GM12878 (cell line): ENCODE measurements around the gene RAB35. TPM values are rescaled to one million over a fixed set of nuclear protein-coding genes. Genes with fewer than 3 reads are reported as not detected.
A peak's percentile ranks its signal among the peaks of the same experiment; 100 is the strongest.

Experiments used
- ATAC-seq: fragments of 200-7000 bp; cut with Tn5 transposase; 3 replicates; pipeline ENCODE4 v1.9.1; 2020; ENCODE audit warnings: mild to moderate bottlenecking, moderate library complexity
- BruUV-seq: library from RNA; stranded (reverse); fragments of 400-500 nt; replicated peaks from 2 replicates; lab custom pipeline; 2021; lab: Mats Ljungman, UMichigan
- CTCF ChIA-PET: fragments of 300-600 bp; sonication (Branson Sonifier 250); formaldehyde crosslinking; extraction: SDS; loops from one replicate; lab custom pipeline; 2021; ENCODE audit warnings: inconsistent platforms; lab: Yijun Ruan, JAX
- POLR2A ChIA-PET: fragments of 350-600 bp; formaldehyde crosslinking; extraction: SDS; loops from one replicate; lab custom pipeline; 2021; ENCODE audit warnings: inconsistent platforms; lab: Charles Lee
- RAD21 ChIA-PET: fragments of 300-600 bp; sonication (Branson Sonifier 250); formaldehyde crosslinking; loops from one replicate; lab custom pipeline; 2023; ENCODE audit warnings: antibody characterized with exemption; ENCODE audit not compliant: unreplicated experiment; lab: Charles Lee
- SMC1A ChIA-PET: fragments of 300-600 bp; sonication (Branson Sonifier 250); formaldehyde crosslinking; loops from one replicate; lab custom pipeline; 2023; ENCODE audit not compliant: unreplicated experiment, uncharacterized antibody; lab: Charles Lee
- DNase-seq: peaks from one replicate; pipeline ENCODE4 v3.0.0-alpha.2; 2011; ENCODE audit warnings: low read depth, low spot score
- FAIRE-seq: peaks from 3 replicates; lab custom pipeline; 2011; peaks lifted over from hg19 to GRCh38; lab: Jason Lieb, UNC
- H2AFZ ChIP-seq: 2 replicates; pipeline ENCODE4 v1.6.0; 2011; ENCODE audit warnings: low read depth, low read length, control low read depth; ENCODE audit not compliant: control insufficient read depth
- H3K27ac ChIP-seq: 2 replicates; pipeline ENCODE4 v1.5.1; 2011; ENCODE audit warnings: control low read depth; ENCODE audit not compliant: control insufficient read depth, insufficient read depth
- H3K27me3 ChIP-seq, 2 experiments: replicated peaks in 1 of 2; 2 replicates each; pipeline versions ENCODE4 v1.6.0 to v1.6.1; 2011; ENCODE audit warnings: low read length in 1 of 2; ENCODE audit not compliant: control insufficient read depth in 2 of 2, insufficient read depth in 2 of 2
- H3K36me3 ChIP-seq, 2 experiments: 2 replicates each; pipeline ENCODE4 v1.5.1; 2011; ENCODE audit warnings: low read length in 1 of 2; ENCODE audit not compliant: control insufficient read depth in 2 of 2, insufficient read depth in 2 of 2
- H3K4me1 ChIP-seq: 2 replicates; pipeline ENCODE4 v1.6.1; 2011; ENCODE audit warnings: mild to moderate bottlenecking, low read length, moderate library complexity, mixed read lengths; ENCODE audit not compliant: control insufficient read depth, insufficient read depth
- H3K4me2 ChIP-seq: 2 replicates; pipeline ENCODE4 v1.6.0; 2011; ENCODE audit warnings: control low read depth; ENCODE audit not compliant: control insufficient read depth, insufficient read depth
- H3K4me3 ChIP-seq: fragments of 200-600 bp; sonication (generic); 2 replicates; pipeline ENCODE4 v1.5.1; 2016
- H3K79me2 ChIP-seq: 2 replicates; pipeline ENCODE4 v1.6.0; 2011; ENCODE audit warnings: low read length; ENCODE audit not compliant: control insufficient read depth, insufficient read depth
- H3K9ac ChIP-seq: 2 replicates; pipeline ENCODE4 v1.8.0; 2011; ENCODE audit warnings: low read length, control low read depth, mixed read lengths; ENCODE audit not compliant: control insufficient read depth, insufficient read depth
- H3K9me3 ChIP-seq: replicated peaks from 3 replicates; pipeline ENCODE4 v1.5.1; 2011; ENCODE audit warnings: mild to moderate bottlenecking, low read length; ENCODE audit not compliant: control insufficient read depth, insufficient read depth
- H4K20me1 ChIP-seq: 2 replicates; pipeline ENCODE4 v1.6.0; 2011; ENCODE audit not compliant: control insufficient read depth, insufficient read depth
- ASH2L ChIP-seq: fragments of 300-600, 200-600 bp; sonication (generic); IDR thresholded peaks from 2 replicates; pipeline ENCODE4 v1.6.1; 2017; ENCODE audit warnings: low read depth, mild to moderate bottlenecking, borderline replicate concordance
- CBFB ChIP-seq: IDR thresholded peaks from 2 replicates; pipeline ENCODE4 v1.6.1; 2016; ENCODE audit warnings: antibody characterized with exemption, low read depth
- EGR1 ChIP-seq, 2 experiments: IDR thresholded peaks; 1 replicate in 1 of 2; 2 replicates in 1 of 2; pipeline ENCODE4 v1.6.1; 2011 to 2012; ENCODE audit warnings: low read depth in 2 of 2, low read length in 2 of 2, borderline replicate concordance in 1 of 2, mild to moderate bottlenecking in 1 of 2, moderate library complexity in 1 of 2
- EP300 ChIP-seq, 2 experiments: fragments of 150-350 bp in 1 of 2; IDR thresholded peaks; 2 replicates each; pipeline ENCODE4 v1.6.1; 2011 to 2012; ENCODE audit warnings: low read depth in 2 of 2, low read length in 2 of 2, borderline replicate concordance in 1 of 2, improper control_type of control experiment in 1 of 2, inconsistent platforms in 1 of 2; ENCODE audit not compliant: control insufficient read depth in 1 of 2
- JUND ChIP-seq: IDR thresholded peaks from 2 replicates; pipeline ENCODE4 v1.6.1; 2012; ENCODE audit warnings: low read depth, mild to moderate bottlenecking, low read length, improper control_type of control experiment, moderate library complexity
- MYC ChIP-seq: IDR thresholded peaks from 2 replicates; pipeline ENCODE4 v1.6.1; 2011; ENCODE audit warnings: mild to moderate bottlenecking, low read length, moderate library complexity, inconsistent platforms; ENCODE audit not compliant: insufficient read depth, insufficient replicate concordance, insufficient read length, severe bottlenecking
- RFX5 ChIP-seq: IDR thresholded peaks from 2 replicates; pipeline ENCODE4 v1.6.1; 2011; ENCODE audit warnings: low read depth, low read length, improper control_type of control experiment
- RUNX3 ChIP-seq: IDR thresholded peaks from 2 replicates; pipeline ENCODE4 v1.6.1; 2012; ENCODE audit warnings: low read length, inconsistent platforms
- SMARCA5 ChIP-seq: fragments of 450-650 bp; IDR thresholded peaks from 2 replicates; pipeline ENCODE4 v1.6.1; 2017; ENCODE audit warnings: mild to moderate bottlenecking
- SUPT20H ChIP-seq: IDR thresholded peaks from 2 replicates; pipeline ENCODE4 v1.6.1; 2011; ENCODE audit warnings: low read depth, mild to moderate bottlenecking, low read length, moderate library complexity, borderline replicate concordance; ENCODE audit not compliant: control insufficient read depth
- TCF7 ChIP-seq: IDR thresholded peaks from 2 replicates; pipeline ENCODE4 v1.6.1; 2014; ENCODE audit warnings: antibody characterized with exemption, borderline replicate concordance
- WRNIP1 ChIP-seq: IDR thresholded peaks from 2 replicates; pipeline ENCODE4 v1.6.1; 2011; ENCODE audit warnings: low read depth, low read length, improper control_type of control experiment, borderline replicate concordance
- ZBED1 ChIP-seq: IDR thresholded peaks from 2 replicates; pipeline ENCODE4 v1.6.1; 2016; ENCODE audit warnings: borderline replicate concordance
- WGBS: methylation state at CpG from one replicate; pipeline ENCODE4 v1.1.6; 2016; ENCODE audit warnings: low lambda C conversion rate; ENCODE audit not compliant: insufficient replicate concordance, insufficient coverage; ENCODE audit errors: missing lambda C conversion rate; 5-methylcytosine and 5-hydroxymethylcytosine counted together
- in situ Hi-C: fragments of 300-500 bp; cut with MboI; formaldehyde crosslinking; loops from 9 replicates; pipeline ENCODE4 v1.14.3; 2018; ENCODE audit warnings: mixed read lengths
- intact Hi-C: fragments of 100-400 bp; cut with micrococcal nuclease; formaldehyde crosslinking; loops from one replicate; pipeline ENCODE4 v1.14.2; 2022; ENCODE audit not compliant: unreplicated experiment
- polyA plus RNA-seq, 11 experiments: library from polyadenylated mRNA; depleted of rRNA in 4 of 11; unstranded in 6 of 11; stranded (reverse) in 5 of 11; fragments of >200 nt; fragmentation: Nextera tagmentation in 4 of 11; fragmentation: Illumina TruSeq in 1 of 11; extraction: Ambion mirVana in 4 of 11; extraction: Trizol in 1 of 11; gene quantifications; 1 replicate in 1 of 11; 2 replicates in 10 of 11; pipeline versions ENCODE4 v1.2.1 to v1.2.3, GENCODE V29; 2011 to 2016; ENCODE audit warnings: inconsistent platforms in 2 of 11, missing spikeins in 2 of 11, low read depth in 1 of 11
- total RNA-seq, 4 experiments: library from RNA; depleted of rRNA in 3 of 4; stranded (reverse); fragments of >200 nt in 3 of 4; fragmentation: Illumina TruSeq in 1 of 4; extraction: Trizol in 1 of 4; gene quantifications; 2 replicates each; pipeline versions ENCODE4 v1.2.1 to v1.2.3, GENCODE V29; 2013 to 2021
- TF ChIP-seq, protein P1 (sequence below): fragments of 450-650 bp; IDR thresholded peaks from 2 replicates; pipeline ENCODE4 v1.6.1; 2017; ENCODE audit warnings: borderline replicate concordance
- TF ChIP-seq, protein P2 (sequence below): IDR thresholded peaks from 2 replicates; pipeline ENCODE4 v1.6.1; 2012; ENCODE audit warnings: mild to moderate bottlenecking, low read depth, low read length

The RAB35 gene
- total and polyA plus RNA-seq, 10 of the 15 experiments (the other 5 are each of a cell fraction or from before 2014, with no cell fraction given) = 0.76 to 99.2 (median 43.8) TPM

DNA sequence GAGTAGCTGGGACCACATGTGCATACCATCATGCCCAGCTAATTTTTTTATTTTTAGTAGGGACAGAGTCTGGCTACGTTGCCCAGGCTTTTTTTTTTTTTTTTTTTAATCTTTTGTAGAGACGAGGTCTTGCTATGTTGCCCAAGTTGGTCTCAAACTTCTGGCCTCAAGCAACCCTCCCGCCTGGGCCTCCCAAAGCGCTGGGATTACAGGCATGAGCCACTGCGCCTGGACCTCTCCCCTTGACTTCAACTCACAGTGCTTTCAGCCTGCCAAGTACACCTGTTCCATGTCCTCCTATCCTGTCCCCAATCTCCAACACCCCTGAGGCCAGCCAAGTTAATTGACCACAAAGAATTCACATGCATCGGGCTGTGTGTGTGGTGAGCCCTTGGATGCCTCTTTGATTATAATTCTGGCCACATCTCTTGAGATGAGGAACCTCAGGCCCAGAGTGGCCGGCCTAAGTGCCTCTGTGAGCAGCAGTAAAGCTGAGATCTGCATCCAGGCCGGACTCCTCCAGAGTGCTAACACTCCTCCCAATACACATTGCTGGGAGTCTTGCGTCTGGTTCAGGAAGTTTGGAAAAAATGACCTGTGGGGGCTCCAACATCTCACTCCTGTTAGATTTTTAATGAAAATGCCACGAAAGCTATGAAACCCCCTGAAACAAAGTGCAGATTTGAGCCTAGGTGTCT lies 6.8 kb downstream of the RAB35 start (continued):
- TF ChIP-seq, protein P1, sequence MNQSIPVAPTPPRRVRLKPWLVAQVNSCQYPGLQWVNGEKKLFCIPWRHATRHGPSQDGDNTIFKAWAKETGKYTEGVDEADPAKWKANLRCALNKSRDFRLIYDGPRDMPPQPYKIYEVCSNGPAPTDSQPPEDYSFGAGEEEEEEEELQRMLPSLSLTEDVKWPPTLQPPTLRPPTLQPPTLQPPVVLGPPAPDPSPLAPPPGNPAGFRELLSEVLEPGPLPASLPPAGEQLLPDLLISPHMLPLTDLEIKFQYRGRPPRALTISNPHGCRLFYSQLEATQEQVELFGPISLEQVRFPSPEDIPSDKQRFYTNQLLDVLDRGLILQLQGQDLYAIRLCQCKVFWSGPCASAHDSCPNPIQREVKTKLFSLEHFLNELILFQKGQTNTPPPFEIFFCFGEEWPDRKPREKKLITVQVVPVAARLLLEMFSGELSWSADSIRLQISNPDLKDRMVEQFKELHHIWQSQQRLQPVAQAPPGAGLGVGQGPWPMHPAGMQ = no peak
- TF ChIP-seq EP300 (IDR thresholded peaks at IDR 0.05; ENCODE audit: borderline replicate concordance in 1 of 2, control insufficient read depth in 1 of 2, low read depth in 2 of 2, low read length in 2 of 2) (no peak), EGR1 (IDR thresholded peaks at IDR 0.05; ENCODE audit: borderline replicate concordance in 1 of 2, low read depth in 2 of 2, low read length in 2 of 2) (no peak), MYC (no peak)

DNA sequence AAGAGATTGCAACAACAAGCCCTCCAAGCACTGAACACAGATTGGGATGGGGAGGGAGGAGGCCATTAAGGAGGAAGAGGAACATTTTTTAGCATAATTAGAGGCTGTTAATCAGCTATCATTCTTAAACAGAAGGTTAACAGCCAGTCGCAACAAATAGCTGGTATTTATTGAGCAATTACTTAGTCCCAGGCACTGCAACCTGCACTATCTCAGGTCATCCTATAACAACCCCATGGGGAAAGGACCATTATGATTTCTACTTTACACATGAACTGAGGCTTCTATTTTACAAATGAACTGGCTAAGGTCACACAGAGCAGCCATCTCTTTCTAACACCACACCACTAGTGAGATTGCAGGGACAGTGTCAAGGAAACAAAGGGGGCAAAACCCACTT lies 10.4 kb downstream of the RAB35 start:
- ChIA-PET SMC1A (interaction anchor here (0.6 kb wide), 2 partner anchors 9 to 27 kb away, joined by 3 read pairs; no protein-coding TSS in a partner anchor), POLR2A (interaction anchor here (0.6 to 0.9 kb wide), 3 partner anchors 9 to 535 kb away, joined by 3 to 5 read pairs (median 4); no protein-coding TSS in a partner anchor), CTCF (interaction anchor here (0.8 kb wide), 1 partner anchor 10 kb away, joined by 3 read pairs; no protein-coding TSS in a partner anchor), RAD21 (no interaction called here)
- ATAC-seq (no peak), FAIRE-seq (no peak), DNase-seq (no peak)
- in situ Hi-C loops = no loop called here
- peaks cover 16 to 38% of the 10 kb centered on the region in 2 experiments; a peak in 3 of 4 replicates for H3K36me3 ChIP-seq
- no peak overlapping the region for H3K4me3 ChIP-seq
- TF ChIP-seq JUND (no peak), TCF7 (no peak), ZBED1 (no peak), SUPT20H (no peak), WRNIP1 (no peak), ASH2L (no peak), RFX5 (no peak), CBFB (no peak), RUNX3 (no peak), SMARCA5 (no peak)
- TF ChIP-seq, protein P2, sequence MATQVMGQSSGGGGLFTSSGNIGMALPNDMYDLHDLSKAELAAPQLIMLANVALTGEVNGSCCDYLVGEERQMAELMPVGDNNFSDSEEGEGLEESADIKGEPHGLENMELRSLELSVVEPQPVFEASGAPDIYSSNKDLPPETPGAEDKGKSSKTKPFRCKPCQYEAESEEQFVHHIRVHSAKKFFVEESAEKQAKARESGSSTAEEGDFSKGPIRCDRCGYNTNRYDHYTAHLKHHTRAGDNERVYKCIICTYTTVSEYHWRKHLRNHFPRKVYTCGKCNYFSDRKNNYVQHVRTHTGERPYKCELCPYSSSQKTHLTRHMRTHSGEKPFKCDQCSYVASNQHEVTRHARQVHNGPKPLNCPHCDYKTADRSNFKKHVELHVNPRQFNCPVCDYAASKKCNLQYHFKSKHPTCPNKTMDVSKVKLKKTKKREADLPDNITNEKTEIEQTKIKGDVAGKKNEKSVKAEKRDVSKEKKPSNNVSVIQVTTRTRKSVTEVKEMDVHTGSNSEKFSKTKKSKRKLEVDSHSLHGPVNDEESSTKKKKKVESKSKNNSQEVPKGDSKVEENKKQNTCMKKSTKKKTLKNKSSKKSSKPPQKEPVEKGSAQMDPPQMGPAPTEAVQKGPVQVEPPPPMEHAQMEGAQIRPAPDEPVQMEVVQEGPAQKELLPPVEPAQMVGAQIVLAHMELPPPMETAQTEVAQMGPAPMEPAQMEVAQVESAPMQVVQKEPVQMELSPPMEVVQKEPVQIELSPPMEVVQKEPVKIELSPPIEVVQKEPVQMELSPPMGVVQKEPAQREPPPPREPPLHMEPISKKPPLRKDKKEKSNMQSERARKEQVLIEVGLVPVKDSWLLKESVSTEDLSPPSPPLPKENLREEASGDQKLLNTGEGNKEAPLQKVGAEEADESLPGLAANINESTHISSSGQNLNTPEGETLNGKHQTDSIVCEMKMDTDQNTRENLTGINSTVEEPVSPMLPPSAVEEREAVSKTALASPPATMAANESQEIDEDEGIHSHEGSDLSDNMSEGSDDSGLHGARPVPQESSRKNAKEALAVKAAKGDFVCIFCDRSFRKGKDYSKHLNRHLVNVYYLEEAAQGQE = no peak
- H2AFZ ChIP-seq = no peak overlapping the region
- H3K4me2 ChIP-seq = no peak overlapping the region
- intact Hi-C loops = no loop called here
- peaks cover 73% of the 10 kb centered on the region for H3K79me2 ChIP-seq
- H3K4me1 ChIP-seq = peaks cover 30% of the 10 kb centered on the region
- WGBS = 100% methylated on average over 1 of the region's 1 CpG
- TSS peak; percentile 65 for BruUV-seq
- no peaks in the 10 kb centered on the region for H3K27me3 ChIP-seq
- H3K27ac ChIP-seq = no peak overlapping the region
- H3K9me3 ChIP-seq = no peaks in the 10 kb centered on the region
- no peak overlapping the region for H3K9ac ChIP-seq
- peaks cover 5% of the 10 kb centered on the region for H4K20me1 ChIP-seq
